Lung microvascular endothelial cell (primary cell): ENCODE measurements around the gene HGFAC. TPM values are rescaled to one million over a fixed set of nuclear protein-coding genes. Genes with fewer than 3 reads are reported as not detected.

ENCODE experiments used
- DNase-seq, 2 donors: peaks; one replicate each; pipeline versions ENCODE4 v3.0.0 to v3.0.0-alpha.2; 2010; ENCODE audit warnings: low read depth in 2 of 2
- total RNA-seq: library from RNA; depleted of rRNA; stranded (reverse); fragments of >200 nt; gene quantifications from 2 replicates; pipeline ENCODE4 v1.2.1, GENCODE V29; 2014

The HGFAC gene
- total RNA-seq, 1 donor from 2014 or later: 0.20 TPM

DNA sequence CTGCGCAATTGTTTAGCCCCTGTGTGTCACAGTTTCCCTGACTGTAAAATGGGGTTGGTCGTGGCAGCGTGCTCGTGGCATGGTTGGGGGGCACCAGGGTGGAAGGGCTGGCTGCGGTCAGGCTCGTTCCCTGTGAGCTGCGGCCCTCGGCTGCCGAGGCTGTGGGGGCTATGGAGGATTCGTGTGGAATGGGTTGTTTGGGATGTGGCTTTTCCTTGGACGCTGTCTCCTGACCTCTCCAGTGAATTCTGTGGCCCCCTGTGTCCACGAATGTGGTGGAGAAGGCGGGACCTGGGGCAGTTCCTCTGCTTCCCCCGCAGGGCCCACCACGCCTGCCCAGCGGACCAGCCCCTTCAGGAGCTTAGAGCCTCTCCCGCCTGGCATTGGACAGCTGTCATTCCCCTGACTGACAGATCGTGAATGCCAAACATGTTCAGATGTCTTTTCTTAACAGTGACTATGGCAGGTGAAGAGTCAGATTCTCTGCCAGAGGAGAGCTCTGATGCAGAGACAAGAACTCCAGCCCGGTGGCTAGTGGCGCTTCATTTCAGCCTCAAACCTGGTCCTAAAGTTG lies 17.2 kb upstream of the HGFAC start:
- DNase-seq: no peak

DNA sequence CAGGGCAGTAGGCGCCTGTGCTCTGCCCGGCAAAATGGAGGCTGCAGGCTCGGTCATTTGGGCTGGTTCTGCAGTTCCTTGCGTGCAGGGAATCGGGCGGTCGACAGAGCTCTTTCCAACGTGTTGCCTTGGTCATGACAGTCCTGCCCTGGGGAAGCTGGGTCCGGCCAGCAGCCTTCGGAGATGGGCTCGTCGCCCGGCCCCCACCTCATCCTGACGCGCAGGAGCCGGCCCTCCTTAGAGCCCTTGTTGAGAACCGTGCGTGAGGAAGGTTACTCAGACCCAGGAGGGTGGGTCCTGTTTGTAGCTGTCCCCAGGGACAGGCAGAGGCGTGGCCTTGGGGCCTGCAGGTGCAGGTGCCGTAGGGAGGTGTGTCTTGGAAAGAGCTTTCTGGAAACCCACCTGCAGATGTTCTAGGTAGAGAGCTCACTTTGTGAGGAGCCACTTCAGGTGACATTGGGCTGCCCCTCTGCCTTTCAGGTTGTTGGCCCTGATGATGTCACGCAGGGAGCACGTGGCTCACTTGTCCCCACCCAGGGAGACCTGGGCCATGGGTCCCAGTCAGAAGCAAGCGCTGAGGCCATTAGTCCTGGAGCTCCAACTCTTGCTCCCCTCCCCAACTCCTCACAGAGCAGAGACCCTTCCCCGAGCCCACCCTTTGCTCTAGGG lies 15.2 kb upstream of the HGFAC start:
- no peak for DNase-seq

DNA sequence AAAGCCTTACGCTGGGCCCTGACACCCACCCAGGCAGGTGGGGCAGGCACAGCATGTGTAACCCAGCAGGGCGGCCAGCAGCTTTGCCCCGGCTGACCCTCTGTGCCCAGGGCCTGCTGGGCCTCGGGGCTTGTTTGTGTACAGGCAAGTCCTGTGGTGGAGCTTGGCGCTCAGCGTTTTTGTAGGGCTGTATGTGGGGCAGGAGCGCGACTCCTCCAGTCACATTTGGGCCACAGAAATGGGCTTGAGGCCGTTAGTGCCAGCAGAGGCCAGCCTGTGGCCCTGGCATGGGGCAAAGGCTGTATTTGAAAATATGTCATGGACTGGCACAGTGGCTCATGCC lies 14.7 kb upstream of the HGFAC start:
- no peak for DNase-seq

DNA sequence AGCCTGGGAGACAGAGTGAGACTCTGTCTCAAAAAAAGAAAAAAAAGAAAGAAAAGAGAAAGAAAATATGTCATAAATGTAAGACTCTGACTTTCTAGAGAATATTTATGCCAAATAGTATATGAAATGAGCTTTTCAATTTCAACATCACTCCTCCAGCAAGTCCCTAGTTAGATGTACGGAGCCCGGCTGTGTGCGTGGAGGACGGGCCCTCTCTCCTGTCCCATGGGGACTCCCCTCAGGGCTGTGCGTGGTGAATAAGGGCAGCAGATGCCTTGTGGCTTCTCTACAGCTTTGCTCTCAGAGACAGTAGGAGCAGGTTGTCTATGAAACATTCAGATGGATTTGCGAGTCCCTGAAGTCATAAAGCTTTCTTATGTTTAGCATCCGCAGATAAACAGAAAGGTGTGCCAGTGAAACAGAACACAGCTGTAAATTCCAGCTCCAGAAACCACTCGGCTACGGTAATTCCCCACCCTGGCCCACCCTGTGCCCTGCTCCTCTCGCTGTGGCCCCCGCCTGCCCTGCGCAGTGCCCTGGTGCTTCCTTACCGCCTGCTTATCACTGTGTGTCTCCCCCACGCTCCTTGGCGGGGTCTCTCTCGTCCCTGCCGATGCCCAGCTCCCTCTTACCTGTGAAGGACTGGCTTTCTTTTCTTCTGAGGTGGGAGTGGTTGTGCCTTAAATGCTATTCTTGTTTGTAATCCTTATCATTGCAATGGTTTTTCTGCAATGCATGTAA lies 13.9 kb upstream of the HGFAC start:
- DNase-seq: no peak

DNA sequence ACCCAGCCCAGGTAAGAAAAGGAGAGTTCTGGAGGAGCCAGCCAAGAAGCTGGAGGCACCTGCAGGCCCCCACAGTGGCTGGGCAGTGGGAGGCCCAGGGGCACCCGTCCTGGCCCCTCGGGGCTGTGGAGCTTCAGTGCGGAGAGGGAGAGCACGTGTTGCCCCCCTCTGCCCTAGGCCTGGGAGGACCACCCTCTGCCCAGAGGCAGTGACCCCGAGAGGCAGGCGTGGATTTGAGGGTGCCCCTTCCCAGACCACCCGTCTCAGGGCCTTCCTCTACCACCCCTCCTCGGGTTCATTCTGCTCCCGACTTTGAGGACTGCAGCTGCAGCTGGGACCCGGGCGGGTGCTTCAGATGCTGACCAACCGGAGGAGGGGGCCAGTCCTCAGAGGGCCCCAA lies 12.1 kb upstream of the HGFAC start:
- no peak for DNase-seq

DNA sequence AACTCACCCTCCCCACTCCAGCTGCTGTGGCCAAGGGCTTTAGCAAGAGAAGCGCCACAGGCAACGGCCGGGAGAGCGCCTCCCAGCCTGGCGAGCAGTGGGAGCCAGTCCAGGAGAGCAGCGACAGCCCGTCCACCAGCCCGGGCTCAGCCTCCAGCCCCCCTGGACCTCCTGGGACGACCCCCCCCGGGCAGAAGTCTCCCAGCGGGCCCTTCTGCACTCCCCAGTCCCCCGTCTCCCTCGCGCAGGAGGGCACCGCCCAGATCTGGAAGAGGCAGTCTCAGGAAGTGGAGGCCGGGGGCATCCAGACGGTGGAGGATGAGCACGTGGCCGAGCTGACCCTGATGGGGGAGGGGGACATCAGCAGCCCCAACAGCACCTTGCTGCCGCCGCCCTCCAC lies 11.2 kb upstream of the HGFAC start:
- no peak for DNase-seq

DNA sequence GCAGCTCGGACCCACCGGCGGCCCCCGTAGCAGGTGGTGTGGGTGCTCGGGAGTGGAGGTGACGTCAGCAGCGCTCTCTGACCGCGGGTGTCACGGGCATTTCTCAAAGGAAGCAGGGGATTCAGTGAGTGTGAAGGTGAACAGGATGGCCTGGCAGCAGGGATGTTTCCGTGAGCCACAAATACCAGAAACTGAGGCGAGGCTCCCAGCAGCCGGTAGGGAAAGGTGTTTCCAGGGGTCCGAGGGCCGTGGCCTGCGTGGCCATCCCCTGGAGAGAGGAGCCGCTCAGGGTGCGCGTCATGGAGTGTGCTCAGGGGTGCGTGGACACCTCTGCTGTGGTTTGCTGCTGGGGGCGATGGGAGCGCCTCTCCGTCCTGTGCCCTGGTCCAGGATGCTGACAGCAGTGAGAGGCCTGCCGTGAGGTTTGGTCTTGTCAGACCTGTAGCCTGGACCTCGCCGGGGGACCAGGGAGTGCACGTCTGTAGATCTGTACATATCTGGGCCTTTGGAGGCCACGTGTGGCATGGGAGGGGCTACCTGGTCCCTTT lies 10.2 kb upstream of the HGFAC start:
- DNase-seq: no peak

DNA sequence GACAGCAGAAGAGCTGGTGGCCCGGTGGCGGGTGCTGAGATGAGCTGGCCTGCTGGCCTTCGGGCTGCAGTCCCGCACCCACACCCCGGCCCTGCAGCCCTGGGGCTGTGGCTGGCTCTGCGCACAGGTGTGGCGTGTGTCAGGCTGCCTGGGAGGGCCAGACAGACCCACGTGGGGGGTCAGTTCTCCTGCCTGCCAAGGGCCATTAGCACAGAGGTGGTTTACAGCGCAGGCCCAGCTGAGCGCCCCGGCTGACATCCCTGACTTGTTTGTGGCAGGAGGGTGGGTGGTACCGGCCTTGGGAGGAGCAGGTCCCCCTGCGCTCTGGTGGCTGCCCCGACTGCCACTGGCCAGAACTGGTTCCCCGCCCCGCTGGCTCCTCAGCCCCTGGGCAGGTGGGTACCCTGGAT lies 9.4 kb upstream of the HGFAC start:
- no peak for DNase-seq

DNA sequence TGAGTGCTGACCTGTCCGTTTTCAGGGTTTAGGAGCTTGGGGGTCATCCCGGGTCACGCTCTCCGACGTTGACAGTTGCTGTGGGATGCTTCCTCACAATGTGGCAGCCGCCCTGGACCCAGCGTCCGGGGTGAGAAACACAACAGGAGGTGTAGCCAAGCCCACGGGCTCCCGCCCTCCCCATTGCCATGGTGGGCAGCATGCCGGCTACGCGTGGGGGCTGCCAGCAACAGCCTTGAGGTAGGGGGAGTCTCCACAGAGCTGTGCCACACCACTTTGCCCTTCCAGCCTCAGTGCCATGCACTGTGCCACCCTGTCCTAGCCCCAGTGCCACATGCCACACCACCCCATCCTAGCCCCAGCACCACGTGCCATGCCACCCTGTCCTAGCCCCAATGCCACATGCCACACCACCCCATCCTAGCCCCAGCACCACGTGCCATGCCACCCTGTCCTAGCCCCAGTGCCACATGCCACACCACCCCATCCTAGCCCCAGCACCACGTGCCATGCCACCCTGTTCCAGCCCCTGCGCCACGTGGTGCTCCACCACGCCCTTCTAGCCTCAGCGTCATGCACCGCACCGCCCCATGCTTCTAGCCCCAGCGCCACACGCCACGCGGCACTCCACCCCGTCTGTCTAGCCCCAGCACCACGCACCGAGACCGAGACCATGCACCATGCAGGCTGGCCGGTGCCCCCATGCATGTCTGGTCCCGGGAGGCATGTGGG lies 8.5 kb upstream of the HGFAC start:
- DNase-seq: no peak

DNA sequence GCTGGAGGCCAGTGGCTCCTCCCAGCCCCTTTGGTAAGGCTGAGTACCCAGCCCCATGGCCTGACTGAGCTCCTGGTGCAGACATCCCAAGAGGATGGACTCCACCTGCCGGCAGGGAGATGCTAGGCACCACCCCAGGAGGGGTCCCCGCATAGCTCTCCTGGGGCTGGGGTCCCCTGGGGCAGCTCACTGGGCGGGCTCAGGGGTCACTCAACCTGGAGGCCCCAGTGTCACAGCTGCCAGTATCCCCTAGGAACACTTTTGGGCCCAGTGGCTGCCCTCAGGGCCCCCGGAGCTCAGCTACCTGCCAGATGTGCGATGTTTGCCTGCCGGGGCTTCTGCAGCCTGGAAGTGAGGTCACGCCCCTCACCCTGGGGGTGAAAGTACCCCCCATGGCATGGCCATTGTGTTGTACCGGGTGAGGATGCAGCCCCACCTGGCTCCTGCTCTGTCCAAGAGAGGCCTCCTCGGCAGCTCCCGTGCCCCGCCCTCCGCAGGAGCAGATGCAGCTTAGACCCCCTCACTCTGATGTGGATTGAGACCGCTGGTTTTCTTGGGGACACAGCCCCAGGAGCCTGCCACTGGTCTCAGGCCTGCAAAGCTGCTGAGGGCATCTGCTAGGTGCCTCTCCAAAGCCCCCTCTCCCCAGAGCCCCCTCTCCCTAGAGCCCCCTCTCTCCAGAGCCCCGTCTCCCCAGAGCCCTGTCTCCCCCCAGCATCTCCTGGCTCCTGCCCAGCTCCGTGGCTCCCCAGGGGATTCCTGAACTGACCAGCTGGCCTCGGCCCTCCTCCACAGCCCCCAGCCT lies 6.7 kb upstream of the HGFAC start:
- DNase-seq: no peak

DNA sequence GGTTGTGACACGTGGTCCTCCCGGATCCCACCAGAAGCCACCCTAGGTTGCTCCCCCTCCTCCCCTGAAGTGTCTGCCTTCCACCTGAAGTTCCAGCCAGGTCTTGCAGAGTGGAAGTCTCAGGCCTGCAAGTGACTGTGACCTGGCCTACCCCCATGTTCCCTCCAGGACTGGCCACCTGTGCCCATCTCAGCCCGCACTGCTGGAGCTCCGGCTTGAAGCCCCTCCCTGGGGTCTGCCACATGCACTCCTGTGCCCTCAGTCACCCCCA lies 6.1 kb upstream of the HGFAC start:
- DNase-seq: no peak

DNA sequence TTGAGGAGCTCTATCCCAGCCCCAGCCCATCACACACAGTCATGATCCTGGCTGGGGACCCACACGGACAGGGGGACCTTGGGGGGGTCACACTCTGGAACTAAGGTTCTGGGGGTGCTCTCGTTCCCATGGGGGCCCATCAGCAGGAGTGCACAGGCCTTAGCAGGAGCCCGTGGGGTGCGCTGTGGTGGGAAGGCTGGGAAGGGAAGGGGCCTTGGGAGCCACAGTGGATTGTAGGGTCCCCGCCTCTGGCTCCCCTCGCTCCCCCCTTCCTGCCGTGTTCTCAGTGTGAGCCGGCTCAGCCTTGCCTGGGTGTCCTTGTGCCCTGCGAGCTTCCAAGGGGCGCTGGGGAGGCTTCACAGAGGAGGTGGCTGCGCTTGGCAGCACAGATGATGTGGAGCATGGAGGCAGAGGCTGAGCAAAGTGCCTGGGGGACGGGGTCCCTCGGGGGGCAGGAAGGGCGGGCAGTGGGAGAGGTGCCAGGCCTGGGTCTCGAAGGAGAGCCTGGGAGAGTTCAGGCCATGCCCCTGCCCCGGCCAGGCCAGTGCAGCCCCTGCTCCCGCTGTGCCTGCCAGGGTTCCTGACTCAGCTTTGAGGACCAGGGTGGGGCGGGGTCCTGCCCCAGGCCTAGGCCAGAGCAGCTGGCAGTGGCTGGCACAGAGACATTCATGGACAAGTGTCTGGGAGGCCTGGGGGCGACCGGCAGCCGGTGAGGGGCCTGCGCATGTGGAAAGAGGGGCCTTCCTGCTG lies 5.5 kb upstream of the HGFAC start:
- DNase-seq: no peak

DNA sequence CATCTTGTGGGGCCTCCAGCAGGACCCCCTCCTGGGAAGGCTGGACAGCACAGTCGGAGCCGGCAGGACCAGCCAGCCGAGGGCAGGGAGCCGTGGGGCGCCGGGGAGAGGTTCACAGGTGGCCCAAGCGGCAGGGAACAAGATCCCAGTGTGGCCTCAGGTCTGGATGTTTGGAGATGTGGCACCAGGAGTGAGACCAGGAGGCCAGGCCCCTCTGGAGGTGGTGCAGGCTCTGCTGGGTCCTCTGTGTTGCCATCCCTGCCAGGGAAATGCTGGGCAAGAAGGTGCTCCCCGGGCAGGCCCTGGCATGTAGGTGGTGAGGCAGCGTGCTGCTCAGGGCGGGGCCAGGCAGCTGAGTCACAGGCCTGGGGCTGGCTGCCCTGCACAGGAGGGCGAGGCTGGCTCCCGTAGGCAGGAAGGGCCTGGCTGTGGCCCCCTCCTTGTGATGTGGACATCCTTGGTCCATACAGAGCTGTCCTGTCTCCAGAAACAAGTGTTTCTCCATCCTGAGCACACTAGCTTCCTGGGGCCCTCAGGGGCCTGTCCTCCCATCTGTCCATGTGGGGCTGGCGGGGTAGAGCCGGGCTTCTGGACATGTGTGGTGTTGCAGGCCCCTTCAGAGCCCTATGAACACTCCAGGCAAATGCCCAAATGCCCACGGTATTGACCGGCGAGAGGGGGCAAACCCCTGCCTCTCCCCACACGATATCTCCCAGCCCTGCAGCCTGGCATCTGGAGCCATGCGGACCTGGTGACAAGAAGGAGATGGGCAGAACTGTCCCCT lies 4.8 kb upstream of the HGFAC start:
- DNase-seq: peak; percentile 51 to 58

DNA sequence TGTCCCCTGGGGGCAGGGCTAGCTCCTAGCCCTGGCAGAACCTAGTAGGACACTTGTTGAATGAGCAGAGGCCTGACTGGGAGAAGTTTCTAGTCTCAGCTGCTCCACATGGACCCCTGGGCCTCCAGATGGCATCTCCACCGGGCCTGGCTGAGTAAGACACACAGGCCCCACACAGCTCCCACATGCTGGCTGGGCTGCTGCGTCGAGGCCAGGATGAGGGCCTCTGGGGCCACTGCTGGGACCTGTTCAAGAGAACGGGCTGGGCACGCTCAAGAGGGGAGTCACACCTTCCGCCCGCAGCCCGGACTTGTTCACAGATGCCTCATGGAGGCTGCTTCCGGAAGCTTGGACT lies 4.2 kb upstream of the HGFAC start:
- no peak for DNase-seq

DNA sequence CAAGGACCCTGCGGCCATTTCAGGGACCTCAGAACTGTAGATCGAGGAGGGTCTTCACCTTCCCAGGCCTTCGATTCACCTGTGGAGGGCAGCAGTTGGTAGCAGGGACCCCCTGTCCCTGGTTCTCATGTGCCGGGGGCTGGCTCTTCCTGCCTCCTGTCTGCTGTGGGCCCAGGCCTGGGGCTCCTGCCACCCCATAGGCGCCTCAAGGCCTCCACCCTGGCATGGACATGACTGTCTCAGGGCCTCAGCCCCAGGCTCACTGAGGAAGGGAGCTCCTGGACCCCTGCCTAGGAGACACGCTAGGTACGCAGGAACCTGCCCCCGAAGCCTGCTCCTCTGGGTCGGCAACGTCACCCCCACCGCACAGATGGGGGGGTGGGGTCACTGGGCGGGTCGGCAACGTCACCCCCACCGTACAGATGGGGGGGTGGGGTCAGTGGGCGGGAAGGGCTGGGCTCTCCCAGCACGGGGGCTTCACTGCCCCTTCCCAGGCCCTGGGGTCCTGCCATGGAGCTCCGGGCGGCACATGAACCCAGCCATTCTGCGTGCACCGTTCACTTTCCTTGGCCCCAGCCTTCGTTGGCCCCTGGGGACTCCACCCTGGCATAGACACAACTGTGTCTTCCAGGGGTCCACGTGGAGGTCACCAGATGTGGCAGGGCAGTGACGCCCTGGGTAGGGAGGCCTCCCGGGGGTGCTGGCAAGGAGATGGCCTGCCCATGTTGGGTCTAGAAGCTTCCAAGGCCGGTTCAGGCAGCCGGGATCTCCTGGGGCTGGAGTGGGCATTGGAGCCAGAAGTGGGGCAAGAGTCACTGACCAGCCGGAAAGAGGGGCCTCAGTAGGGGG lies 3.5 kb upstream of the HGFAC start:
- DNase-seq: no peak

DNA sequence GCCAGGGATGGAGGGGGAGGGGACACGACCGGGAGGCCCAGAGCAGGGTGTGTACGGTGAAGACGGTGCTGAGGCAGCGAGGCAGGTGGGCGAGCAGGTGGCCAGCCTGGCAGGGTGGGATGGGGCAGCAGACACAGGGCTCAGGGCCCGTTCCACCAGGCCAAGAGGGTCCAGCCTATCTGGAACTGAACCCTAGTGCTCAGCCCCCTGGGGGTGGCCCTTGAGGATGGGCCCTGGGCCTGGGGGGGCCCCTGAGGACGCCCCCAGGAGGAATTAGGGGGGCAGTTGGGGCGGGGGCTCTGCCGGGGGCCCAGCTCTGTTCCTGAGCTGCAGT lies 3.0 kb upstream of the HGFAC start:
- DNase-seq: no peak

DNA sequence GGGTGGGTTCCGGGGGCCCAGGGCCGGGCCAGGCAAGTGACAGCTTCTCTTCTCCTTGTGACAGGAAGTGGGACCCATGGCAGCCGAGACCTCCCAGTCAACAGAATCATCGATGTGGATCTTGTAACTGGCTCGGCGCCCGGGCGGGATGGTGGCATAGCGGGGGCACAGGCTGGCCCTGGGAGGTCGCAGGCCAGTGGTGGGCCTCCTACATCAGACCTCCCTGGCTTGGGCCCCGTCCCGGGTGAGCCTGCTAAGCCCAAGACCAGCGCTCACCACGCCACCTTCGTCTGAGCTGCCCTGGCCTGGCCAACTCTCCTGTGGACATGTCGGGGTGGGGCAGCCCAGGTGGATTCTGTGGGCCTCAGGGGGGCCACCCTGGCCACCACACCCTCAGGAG lies 2.4 kb upstream of the HGFAC start:
- DNase-seq: no peak

DNA sequence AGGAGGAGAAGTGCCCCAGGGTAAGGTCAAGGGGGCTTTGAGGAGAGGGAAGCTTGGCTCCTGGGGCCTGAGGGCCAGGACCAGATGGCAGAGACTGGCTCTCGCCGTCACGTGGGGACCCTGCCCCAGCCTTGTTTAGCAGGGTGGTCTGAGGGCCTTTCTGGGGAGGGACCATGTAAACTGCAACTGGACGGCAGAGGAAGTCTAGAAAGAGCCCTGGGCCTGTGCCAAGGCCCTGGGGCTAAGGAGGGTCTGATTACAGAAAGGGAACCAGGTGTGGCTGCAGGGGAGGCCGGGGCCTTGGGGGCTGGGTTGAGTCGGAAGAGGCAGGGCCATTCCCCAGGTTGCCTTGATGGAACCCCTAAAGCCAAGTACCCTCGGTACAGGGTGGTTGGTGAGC lies 1.8 kb upstream of the HGFAC start:
- no peak for DNase-seq

DNA sequence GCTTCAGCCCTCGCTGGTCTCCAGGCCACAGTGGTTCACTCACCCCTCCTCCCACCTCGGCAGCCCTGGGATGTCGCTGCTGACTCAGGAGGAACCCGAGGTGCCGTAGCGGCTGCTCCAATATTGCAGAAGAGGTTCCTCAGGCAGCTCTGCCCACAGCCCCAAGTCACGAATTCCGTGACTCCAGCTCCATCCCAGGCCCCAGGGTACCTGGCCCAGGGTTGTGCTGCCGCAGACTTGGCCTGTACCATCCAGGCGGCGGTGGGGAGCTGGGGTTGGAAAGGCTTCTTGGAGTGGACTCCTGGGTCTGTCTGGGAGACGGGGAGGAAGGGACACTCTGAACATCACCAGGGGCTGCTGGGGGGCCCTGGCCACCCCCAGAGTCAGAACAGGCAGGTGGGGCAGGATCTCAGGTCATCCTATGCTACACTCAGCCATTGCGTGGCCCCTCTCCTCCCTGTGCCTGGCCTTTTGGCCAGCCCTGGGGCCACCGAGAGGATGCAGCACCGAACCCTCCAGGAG lies 728 bp upstream of the HGFAC start:
- DNase-seq: no peak
